ENCODE measurements around the gene HSP90B1.
A peak's percentile ranks its signal among the peaks of the same experiment; 100 is the strongest.

HSP90B1 gene

DNA sequence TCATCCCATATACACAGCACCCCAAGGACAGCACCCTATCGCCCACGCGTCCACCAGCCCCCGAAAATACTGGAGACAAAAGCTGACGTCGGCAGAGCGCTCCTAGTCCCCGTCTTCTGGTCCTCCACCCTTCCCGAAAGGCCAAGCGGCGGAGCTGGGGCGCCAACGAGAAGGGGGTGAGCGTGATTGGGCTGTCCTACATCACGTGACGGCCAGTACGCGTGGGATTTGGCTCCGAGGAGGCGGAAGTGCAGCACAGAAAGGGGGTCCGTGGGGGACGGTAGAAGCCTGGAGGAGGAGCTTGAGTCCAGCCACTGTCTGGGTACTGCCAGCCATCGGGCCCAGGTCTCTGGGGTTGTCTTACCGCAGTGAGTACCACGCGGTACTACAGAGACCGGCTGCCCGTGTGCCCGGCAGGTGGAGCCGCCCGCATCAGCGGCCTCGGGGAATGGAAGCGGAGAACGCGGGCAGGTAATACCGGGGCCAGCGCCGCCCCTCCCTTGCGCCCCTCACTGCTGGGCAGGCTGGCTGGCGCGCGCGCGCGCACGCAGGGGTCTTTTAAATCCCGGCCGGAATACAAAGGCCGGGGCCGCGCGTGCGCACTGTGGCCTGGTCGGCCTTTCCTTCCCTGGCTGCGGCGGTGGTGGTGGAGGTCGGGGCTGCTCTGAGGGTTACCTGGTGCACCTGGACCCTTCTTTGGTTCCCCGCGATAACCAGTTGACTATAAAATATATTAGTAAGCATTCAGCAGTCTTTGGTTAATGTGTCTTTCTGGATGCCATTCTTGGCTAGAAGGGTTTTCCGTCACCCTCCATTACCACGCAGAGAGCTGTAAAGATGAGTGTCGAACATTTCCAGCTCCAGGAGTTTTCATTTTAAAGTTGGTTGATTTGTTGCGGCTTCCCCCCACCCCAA, 35.6 kb downstream of the HSP90B1 start, which contains the start of gene TDG:
TSS of gene TDG (plus strand) at position 283 of the 915 bp plus-strand sequence. CDS start at position 449, 166 bp downstream.
- H3K4me3 ChIP-seq (ENCODE audit: low read depth, low read length), result peak within 1 kb of the TSS; percentile 98
- peak; percentile 98 for DNase-seq (ENCODE audit: low read depth)

- DNase-seq (ENCODE audit: low read depth), result no peak
- peak overlapping the region; percentile 98 for H3K4me3 ChIP-seq (ENCODE audit: low read depth, low read length)
Observed at GRCh38 chr12:103966736-103967135, 36.5 kb downstream of the HSP90B1 start.

DNA sequence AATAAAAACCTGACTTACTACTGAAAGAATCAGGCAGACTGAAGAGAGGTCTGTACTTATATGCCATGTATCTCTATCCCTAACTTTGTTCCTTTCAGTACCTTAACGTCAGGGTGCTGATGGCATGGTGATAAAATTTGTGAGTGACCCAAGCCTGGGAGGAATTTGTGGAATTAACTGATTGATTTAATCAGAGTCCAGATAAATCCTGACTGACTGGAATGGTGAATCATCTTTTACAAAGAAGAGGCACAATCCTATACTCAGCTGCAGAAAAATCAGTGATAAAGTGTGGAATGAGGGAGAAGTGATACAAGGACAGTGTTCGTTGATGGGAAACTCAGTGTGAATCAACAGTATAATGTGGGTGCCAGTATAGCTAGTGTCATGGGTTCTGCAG, 39.2 kb downstream of the HSP90B1 start:
- H3K4me3 ChIP-seq (ENCODE audit: low read depth, low read length), result no peak overlapping the region
- DNase-seq (ENCODE audit: low read depth), result no peak

DNA sequence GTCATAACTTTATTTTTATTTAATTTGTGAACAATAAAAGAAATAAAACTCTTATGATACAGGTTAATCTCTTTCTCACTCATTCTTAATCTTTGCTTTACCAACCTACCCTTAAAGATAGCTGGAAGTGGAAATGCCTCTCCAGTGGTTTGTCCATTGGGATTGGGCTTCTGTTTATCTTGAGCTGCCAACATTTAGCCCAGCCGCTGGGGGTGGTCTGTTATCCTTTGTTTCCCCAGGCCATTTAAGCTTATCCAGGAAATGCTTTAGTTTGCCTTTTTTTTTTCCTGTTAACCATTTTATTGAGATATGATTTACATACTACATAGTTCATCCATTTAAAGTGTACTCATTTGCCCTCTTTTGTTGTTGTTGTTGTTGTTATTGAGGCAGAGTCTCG, 43.7 kb downstream of the HSP90B1 start:
- DNase-seq (ENCODE audit: low read depth), result no peak
- no peak overlapping the region for H3K4me3 ChIP-seq (ENCODE audit: low read depth, low read length)

GRCh38 chr12:103975368-103975767, 45.2 kb downstream of the HSP90B1 start:
- DNase-seq (ENCODE audit: low read depth), result no peak
- no peak overlapping the region for H3K4me3 ChIP-seq (ENCODE audit: low read depth, low read length)

GRCh38 chr12:103978384-103978982, 48.3 kb downstream of the HSP90B1 start:
- no peak for DNase-seq (ENCODE audit: low read depth)
- no peak overlapping the region for H3K4me3 ChIP-seq (ENCODE audit: low read depth, low read length)

DNA sequence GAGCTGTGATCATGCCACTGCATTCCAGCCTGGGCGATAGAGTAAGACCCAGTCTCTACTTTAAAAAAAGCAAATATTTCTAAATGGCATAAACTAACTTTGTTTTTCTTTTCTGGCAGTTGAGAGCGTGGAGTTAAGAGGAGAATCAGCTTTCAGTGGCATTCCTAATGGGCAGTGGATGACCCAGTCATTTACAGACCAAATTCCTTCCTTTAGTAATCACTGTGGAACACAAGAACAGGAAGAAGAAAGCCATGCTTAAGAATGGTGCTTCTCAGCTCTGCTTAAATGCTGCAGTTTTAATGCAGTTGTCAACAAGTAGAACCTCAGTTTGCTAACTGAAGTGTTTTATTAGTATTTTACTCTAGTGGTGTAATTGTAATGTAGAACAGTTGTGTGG, 56.6 kb downstream of the HSP90B1 start:
- no peak for DNase-seq (ENCODE audit: low read depth)
- no peak overlapping the region for H3K4me3 ChIP-seq (ENCODE audit: low read depth, low read length)

DNA sequence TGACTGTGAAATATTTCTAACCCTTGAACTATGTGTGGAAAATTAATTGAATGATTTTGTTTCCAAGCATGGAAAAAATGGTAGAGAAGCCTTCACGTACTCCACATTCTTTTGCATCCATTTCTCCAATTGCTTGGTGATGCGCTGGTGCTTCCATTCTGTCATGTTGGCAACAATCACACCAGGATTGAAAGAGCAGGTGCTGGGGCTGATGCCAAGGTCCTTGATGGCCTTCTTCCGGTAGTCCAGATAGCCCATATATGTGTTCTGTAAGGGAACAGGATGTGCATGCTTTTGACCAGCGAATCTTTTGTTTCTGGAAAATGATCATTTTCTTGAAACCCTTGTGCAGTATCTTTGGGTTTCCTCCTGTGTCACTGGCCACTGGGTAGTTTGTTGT, 64.0 kb downstream of the HSP90B1 start:
- no peak overlapping the region for H3K4me3 ChIP-seq (ENCODE audit: low read depth, low read length)
- no peak for DNase-seq (ENCODE audit: low read depth)

DNA sequence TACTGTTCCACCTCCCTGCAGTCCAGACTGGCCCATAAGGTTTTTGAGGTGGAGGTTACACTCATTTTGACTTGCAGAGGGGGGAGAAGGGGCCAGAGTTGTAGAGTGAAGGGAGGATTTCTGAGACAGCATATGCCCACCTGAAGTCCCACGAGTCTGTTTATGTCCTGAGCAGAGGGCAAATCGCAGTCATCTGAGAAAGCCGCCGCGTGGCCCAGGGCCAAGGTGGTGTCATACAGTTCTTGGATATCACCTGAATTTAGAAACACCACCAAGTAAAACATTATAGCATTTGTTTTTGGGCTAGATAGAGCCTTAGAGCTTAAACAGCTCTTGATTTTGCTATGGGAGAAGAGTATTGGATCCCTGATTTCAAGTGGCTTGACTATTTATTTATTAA, 66.4 kb downstream of the HSP90B1 start:
- DNase-seq (ENCODE audit: low read depth), result no peak
- H3K4me3 ChIP-seq (ENCODE audit: low read depth, low read length), result no peak overlapping the region

- no peak for DNase-seq (ENCODE audit: low read depth)
- no peak overlapping the region for H3K4me3 ChIP-seq (ENCODE audit: low read depth, low read length)
Observed at GRCh38 chr12:103997286-103997900, 67.2 kb downstream of the HSP90B1 start.
